Measurements from ENCODE around the gene AGR2. TPM values are rescaled to one million over a fixed set of nuclear protein-coding genes. Genes with fewer than 3 reads are reported as not detected.
"Not testable (repeated sequence)": the region's sequence is repeated elsewhere in the genome, so short reads cannot be mapped to it uniquely, and the experiment has no call there.

Gene AGR2
- total and polyA plus RNA-seq, 5 donors: 0.16 TPM; not detected in 4

DNA sequence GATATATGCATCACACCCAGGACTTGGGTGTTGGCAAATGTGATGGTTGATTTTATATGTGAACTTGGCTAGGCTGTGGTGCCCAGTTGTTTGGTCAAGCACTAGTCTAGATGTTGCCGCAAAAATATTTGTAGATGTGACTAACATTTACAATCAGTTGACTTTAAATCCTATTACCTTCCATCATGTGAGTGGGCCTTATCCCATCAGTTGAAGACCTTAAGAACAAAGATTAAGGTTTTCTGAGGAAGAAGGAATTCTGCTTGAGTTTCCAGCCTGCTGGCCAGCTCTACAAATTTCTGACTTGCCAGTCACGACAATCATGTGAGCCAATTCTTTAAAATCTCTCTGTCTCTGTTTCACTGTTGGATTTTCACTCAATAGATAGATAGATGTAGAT is 30.9 kb downstream of the AGR2 start:
- intact Hi-C loops (cut with DNase I): no loop called here
- H3K4me3 ChIP-seq (ENCODE audit: low read length): no peak overlapping the region
- DNase-seq: no peak
- 92% methylated on average over 2 of the region's 2 CpGs for WGBS
- H3K4me1 ChIP-seq (ENCODE audit: control insufficient read depth, insufficient read depth, low read length): peaks cover 1% of the 10 kb centered on the region
- no peak overlapping the region for H3K27ac ChIP-seq (ENCODE audit: low read length)
- H3K27me3 ChIP-seq (ENCODE audit: control insufficient read depth, insufficient read depth): no peaks in the 10 kb centered on the region
- H3K9me3 ChIP-seq (ENCODE audit: control insufficient read depth, low read length): no peaks in the 10 kb centered on the region
- ATAC-seq: no peak

DNA sequence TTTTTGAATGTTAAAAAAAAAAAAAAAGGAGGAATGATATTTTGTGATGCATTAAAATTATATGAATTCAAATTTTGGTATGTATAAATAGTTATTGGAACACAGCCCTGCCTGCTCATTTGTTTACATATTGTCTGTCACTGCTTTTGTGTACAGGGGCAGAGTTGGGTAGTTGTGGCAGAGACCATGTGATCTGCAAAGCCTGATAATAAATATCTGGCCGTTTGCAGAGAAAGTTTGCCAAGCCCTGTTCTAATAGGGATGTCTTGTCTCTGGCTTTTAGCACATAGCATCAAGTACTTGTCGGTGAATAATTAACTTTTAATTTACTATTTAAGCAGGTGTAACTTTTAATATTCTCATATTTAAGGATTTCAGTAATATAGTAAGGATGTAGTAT is 31.5 kb downstream of the AGR2 start:
- Histone ChIP-seq H3K4me1 (ENCODE audit: control insufficient read depth, insufficient read depth, low read length) (peaks cover 1% of the 10 kb centered on the region), H3K27me3 (ENCODE audit: control insufficient read depth, insufficient read depth) (no peaks in the 10 kb centered on the region), H3K9me3 (ENCODE audit: control insufficient read depth, low read length) (no peaks in the 10 kb centered on the region), H3K27ac (ENCODE audit: low read length) (no peak overlapping the region), H3K4me3 (ENCODE audit: low read length) (no peak overlapping the region)
- 29% methylated on average over 2 of the region's 2 CpGs for WGBS
- ATAC-seq (no peak), DNase-seq (no peak)
- intact Hi-C loops (cut with DNase I): no loop called here

GRCh38 chr7:16770657-16771329 is 34.0 kb downstream of the AGR2 start:
- DNase-seq: no peak
- 83% methylated on average over 6 of the region's 6 CpGs for WGBS
- no peak for ATAC-seq
- no peaks in the 10 kb centered on the region for H3K4me1 ChIP-seq (ENCODE audit: control insufficient read depth, insufficient read depth, low read length)
- intact Hi-C loops (cut with DNase I): no loop called here
- H3K4me3 ChIP-seq (ENCODE audit: low read length): no peak overlapping the region
- H3K27me3 ChIP-seq (ENCODE audit: control insufficient read depth, insufficient read depth): no peaks in the 10 kb centered on the region
- no peak overlapping the region for H3K27ac ChIP-seq (ENCODE audit: low read length)
- H3K9me3 ChIP-seq (ENCODE audit: control insufficient read depth, low read length): no peaks in the 10 kb centered on the region

DNA sequence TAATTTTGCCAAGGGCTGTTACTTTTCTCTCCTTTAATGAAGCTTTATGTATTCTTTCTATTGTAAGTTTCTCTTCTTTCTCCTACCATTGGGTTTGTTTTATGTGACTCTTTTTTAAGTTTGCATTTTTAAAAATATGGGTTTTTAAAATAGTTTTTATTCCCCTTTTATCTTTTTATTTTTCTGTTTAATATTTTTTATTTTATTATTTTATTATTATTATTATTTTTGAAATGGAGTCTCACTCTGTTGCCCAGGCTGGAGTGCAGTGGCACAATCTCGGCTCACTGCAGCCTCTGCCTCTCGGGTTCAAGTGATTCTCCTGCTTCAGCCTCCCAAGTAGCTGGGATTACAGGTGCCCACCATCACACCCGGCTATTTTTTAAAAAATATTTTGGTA is 34.8 kb downstream of the AGR2 start:
- H3K27ac ChIP-seq (ENCODE audit: low read length); DNase-seq; intact Hi-C loops (cut with DNase I); H3K4me3 ChIP-seq (ENCODE audit: low read length); ATAC-seq; H3K9me3 ChIP-seq (ENCODE audit: control insufficient read depth, low read length); H3K27me3 ChIP-seq (ENCODE audit: control insufficient read depth, insufficient read depth); H3K4me1 ChIP-seq (ENCODE audit: control insufficient read depth, insufficient read depth, low read length): not testable (repeated sequence)
- 94% methylated on average over 3 of the region's 3 CpGs for WGBS

DNA sequence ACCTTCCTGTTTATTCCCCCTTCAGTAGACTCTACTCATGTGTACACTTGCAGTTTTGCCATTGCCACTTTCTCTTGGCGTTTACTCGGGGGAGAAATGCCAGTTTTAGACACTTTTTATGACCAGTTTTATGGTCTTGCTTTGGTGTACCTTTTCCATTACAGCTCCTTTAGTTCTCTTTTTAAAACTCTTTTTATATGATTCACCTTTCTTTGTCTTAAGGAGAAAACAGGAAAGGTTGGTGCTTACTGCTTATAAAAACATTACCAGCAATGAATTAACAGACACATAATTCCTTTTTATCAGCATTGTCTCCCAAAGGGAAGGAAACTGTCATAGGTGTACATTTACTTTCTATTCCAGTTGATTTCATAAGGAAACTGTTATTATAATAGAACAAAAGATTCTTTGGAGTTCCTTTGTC is 39.4 kb downstream of the AGR2 start:
- no peak overlapping the region for H3K4me3 ChIP-seq (ENCODE audit: low read length)
- no peaks in the 10 kb centered on the region for H3K9me3 ChIP-seq (ENCODE audit: control insufficient read depth, low read length)
- H3K27me3 ChIP-seq (ENCODE audit: control insufficient read depth, insufficient read depth): no peaks in the 10 kb centered on the region
- WGBS: 80% methylated on average over 2 of the region's 2 CpGs
- intact Hi-C loops (cut with DNase I): no loop called here
- no peak for ATAC-seq
- peak overlapping the region; percentile 75 for H3K27ac ChIP-seq (ENCODE audit: low read length)
- no peak for DNase-seq
- H3K4me1 ChIP-seq (ENCODE audit: control insufficient read depth, insufficient read depth, low read length): no peaks in the 10 kb centered on the region

DNA sequence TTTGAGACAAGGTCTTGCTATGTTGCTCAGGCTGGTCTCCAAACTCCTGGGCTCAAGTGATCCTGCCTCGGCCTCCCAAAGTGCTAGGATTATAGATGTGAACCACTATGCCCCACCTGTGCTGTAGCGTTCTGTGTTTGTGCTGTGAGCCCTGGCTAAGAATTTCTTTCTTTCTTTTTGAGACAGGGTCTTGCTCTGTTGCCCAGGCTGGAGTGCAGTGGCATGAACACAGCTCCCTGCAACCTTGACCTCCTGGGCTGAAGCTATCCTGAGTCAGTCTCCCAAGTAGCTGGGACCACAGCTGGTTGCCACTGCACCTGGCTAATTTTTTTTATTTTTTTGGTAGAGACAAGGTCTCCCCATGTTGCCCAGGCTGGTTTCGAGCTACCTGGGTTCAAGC is 39.9 kb downstream of the AGR2 start:
- Histone ChIP-seq H3K4me3 (ENCODE audit: low read length) (no peak overlapping the region), H3K27ac (ENCODE audit: low read length) (peak overlapping the region; percentile 75), H3K4me1 (ENCODE audit: control insufficient read depth, insufficient read depth, low read length) (no peaks in the 10 kb centered on the region), H3K27me3 (ENCODE audit: control insufficient read depth, insufficient read depth) (no peaks in the 10 kb centered on the region), H3K9me3 (ENCODE audit: control insufficient read depth, low read length) (no peaks in the 10 kb centered on the region)
- ATAC-seq (no peak), DNase-seq (no peak)
- WGBS: 98% methylated on average over 3 of the region's 3 CpGs
- intact Hi-C loops (cut with DNase I): no loop called here

DNA sequence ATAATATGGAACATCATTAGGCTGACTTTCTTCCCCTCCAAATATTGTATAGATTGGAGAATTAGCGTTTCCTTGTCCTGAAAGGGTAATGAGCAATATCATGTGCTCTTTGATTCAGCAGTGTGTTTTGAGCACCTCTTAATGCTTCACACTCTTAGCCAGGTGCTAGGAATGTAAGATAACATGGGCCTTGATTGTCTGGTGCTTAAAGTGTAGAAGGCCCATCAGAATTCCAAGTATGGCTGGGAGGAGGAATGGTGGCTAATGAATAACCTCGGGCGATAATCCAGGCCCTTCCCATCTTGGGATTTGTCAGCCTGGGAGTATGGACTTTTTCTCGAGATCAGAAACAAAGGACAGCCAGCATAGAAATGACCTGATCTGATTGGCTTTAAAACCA is 42.6 kb downstream of the AGR2 start:
- Histone ChIP-seq H3K27ac (ENCODE audit: low read length) (no peak overlapping the region), H3K4me3 (ENCODE audit: low read length) (no peak overlapping the region), H3K9me3 (ENCODE audit: control insufficient read depth, low read length) (no peaks in the 10 kb centered on the region), H3K4me1 (ENCODE audit: control insufficient read depth, insufficient read depth, low read length) (no peaks in the 10 kb centered on the region), H3K27me3 (ENCODE audit: control insufficient read depth, insufficient read depth) (no peaks in the 10 kb centered on the region)
- intact Hi-C loops (cut with DNase I): no loop called here
- 84% methylated on average over 4 of the region's 4 CpGs for WGBS
- ATAC-seq: no peak
- no peak for DNase-seq

DNA sequence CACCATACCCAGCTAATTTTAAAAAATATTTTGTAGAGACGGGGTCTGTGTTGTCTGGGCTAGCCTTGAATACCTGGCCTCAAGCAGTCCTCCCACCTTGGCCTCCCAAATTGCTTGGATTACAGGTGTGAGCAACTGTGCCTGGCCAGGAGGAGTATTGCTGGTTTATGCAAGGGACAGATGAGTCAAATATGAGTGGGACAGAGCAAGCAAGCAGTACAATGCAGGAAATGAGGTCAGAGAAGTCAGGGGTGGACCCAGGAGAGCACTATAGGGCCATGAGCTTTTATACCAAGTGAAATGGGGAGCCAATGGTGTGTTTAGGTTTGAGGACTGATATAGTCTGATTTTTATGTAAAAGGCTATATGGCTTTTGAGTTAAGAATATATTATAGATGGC is 45.0 kb downstream of the AGR2 start:
- DNase-seq (no peak), ATAC-seq (no peak)
- intact Hi-C loops (cut with DNase I): no loop called here
- no peak overlapping the region for H3K4me3 ChIP-seq (ENCODE audit: low read length)
- H3K27me3 ChIP-seq (ENCODE audit: control insufficient read depth, insufficient read depth): no peaks in the 10 kb centered on the region
- no peaks in the 10 kb centered on the region for H3K9me3 ChIP-seq (ENCODE audit: control insufficient read depth, low read length)
- WGBS: 100% methylated on average over 1 of the region's 1 CpG
- H3K4me1 ChIP-seq (ENCODE audit: control insufficient read depth, insufficient read depth, low read length): no peaks in the 10 kb centered on the region
- no peak overlapping the region for H3K27ac ChIP-seq (ENCODE audit: low read length)

- WGBS: 83% methylated on average over 10 of the region's 10 CpGs
- H3K27me3 ChIP-seq (ENCODE audit: control insufficient read depth, insufficient read depth): no peaks in the 10 kb centered on the region
- ATAC-seq (no peak), DNase-seq (no peak)
- intact Hi-C loops (cut with DNase I): no loop called here
- no peak overlapping the region for H3K27ac ChIP-seq (ENCODE audit: low read length)
- H3K4me1 ChIP-seq (ENCODE audit: control insufficient read depth, insufficient read depth, low read length): no peaks in the 10 kb centered on the region
- H3K9me3 ChIP-seq (ENCODE audit: control insufficient read depth, low read length): no peaks in the 10 kb centered on the region
- H3K4me3 ChIP-seq (ENCODE audit: low read length): no peak overlapping the region
Measured at GRCh38 chr7:16758631-16759611, 45.9 kb downstream of the AGR2 start.

DNA sequence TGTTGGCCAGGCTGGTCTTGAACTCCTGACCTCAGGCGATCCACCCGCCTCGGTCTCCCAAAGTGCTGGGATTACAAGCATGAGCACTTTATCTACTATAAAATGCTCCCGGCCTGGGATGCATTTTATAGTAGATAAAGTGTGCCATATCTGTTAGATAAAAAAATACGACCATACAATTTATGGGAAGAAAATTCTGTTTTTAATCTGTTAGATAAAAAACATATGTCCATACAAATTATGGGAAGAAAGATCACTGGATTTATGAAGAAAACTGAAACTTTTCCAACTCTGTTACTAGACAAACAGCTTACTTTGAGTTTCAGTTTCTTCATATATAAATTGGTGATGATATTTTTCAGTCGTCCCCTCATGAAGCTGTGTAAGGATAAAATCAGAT is 46.8 kb downstream of the AGR2 start:
- WGBS: 74% methylated on average over 6 of the region's 6 CpGs
- DNase-seq: no peak
- intact Hi-C loops (cut with DNase I): no loop called here

GRCh38 chr7:16755397-16755796 is 49.4 kb downstream of the AGR2 start:
- Histone ChIP-seq H3K27me3 (ENCODE audit: control insufficient read depth, insufficient read depth) (no peaks in the 10 kb centered on the region), H3K4me3 (ENCODE audit: low read length) (peak overlapping the region; percentile 84), H3K4me1 (ENCODE audit: control insufficient read depth, insufficient read depth, low read length) (no peaks in the 10 kb centered on the region), H3K27ac (ENCODE audit: low read length) (no peak overlapping the region), H3K9me3 (ENCODE audit: control insufficient read depth, low read length) (no peaks in the 10 kb centered on the region)
- ATAC-seq (no peak), DNase-seq (no peak)
- intact Hi-C loops (cut with DNase I): no loop called here

More for the DNA sequence above, 46.8 kb downstream of the AGR2 start:
- Histone ChIP-seq H3K27ac (ENCODE audit: low read length) (no peak overlapping the region), H3K27me3 (ENCODE audit: control insufficient read depth, insufficient read depth) (no peaks in the 10 kb centered on the region), H3K4me1 (ENCODE audit: control insufficient read depth, insufficient read depth, low read length) (no peaks in the 10 kb centered on the region), H3K9me3 (ENCODE audit: control insufficient read depth, low read length) (no peaks in the 10 kb centered on the region), H3K4me3 (ENCODE audit: low read length) (no peak overlapping the region)
- no peak for ATAC-seq
